Caco-2 (cell line): ENCODE measurements around the gene TMEM116. TPM values are rescaled to one million over a fixed set of nuclear protein-coding genes. Genes with fewer than 3 reads are reported as not detected.

ENCODE experiments used
- BruUV-seq: library from RNA; stranded (reverse); fragments of 400-500 nt; replicated peaks from 2 replicates; lab custom pipeline; 2021; lab: Mats Ljungman, UMichigan
- CTCF ChIA-PET: fragments of 300-600 bp; sonication (Branson Sonifier 250); formaldehyde crosslinking; loops from one replicate; lab custom pipeline; 2022; ENCODE audit warnings: antibody characterized with exemption; lab: Charles Lee
- POLR2A ChIA-PET: fragments of 300-600 bp; sonication (Branson Sonifier 250); formaldehyde crosslinking; loops from one replicate; lab custom pipeline; 2022; ENCODE audit warnings: antibody characterized with exemption; lab: Charles Lee
- DNase-seq, 2 experiments: peaks; one replicate each; pipeline versions ENCODE4 v3.0.0 to v3.0.0-alpha.2; 2020 to 2022
- H3K27me3 ChIP-seq: replicated peaks from 2 replicates; pipeline ENCODE4 v1.6.0; 2011; ENCODE audit warnings: low read length; ENCODE audit not compliant: control insufficient read depth, insufficient read depth
- H3K36me3 ChIP-seq: 2 replicates; pipeline ENCODE4 v1.5.1; 2011; ENCODE audit warnings: low read length; ENCODE audit not compliant: control insufficient read depth, insufficient read depth
- H3K4me1 ChIP-seq: fragments of 250-450 bp; sonication (Bioruptor Pico); 2 replicates; pipeline ENCODE4 v1.5.1; 2020; ENCODE audit warnings: mild to moderate bottlenecking
- H3K4me3 ChIP-seq: 2 replicates; pipeline ENCODE4 v1.5.1; 2011; ENCODE audit warnings: low read depth, mild to moderate bottlenecking, control low read depth, low read length
- H3K9me3 ChIP-seq: fragments of 250-450 bp; sonication (Bioruptor Pico); 2 replicates; pipeline ENCODE4 v1.5.1; 2020; ENCODE audit warnings: mild to moderate bottlenecking, moderate library complexity
- H3K27ac Mint-ChIP-seq: one replicate; pipeline ENCODE4 v1.8.0; 2022; ENCODE audit warnings: mixed read lengths; ENCODE audit not compliant: unreplicated experiment
- H3K27me3 Mint-ChIP-seq: one replicate; pipeline ENCODE4 v1.8.0; 2022; ENCODE audit warnings: mixed read lengths; ENCODE audit not compliant: insufficient read depth, unreplicated experiment
- H3K36me3 Mint-ChIP-seq: one replicate; pipeline ENCODE4 v1.8.0; 2022; ENCODE audit warnings: mild to moderate bottlenecking, mixed read lengths; ENCODE audit not compliant: insufficient read depth, unreplicated experiment
- H3K4me1 Mint-ChIP-seq: one replicate; pipeline ENCODE4 v1.8.0; 2022; ENCODE audit warnings: low read depth, mixed read lengths; ENCODE audit not compliant: unreplicated experiment
- H3K4me3 Mint-ChIP-seq: one replicate; pipeline ENCODE4 v1.8.0; 2022; ENCODE audit warnings: mild to moderate bottlenecking, moderate library complexity, mixed read lengths; ENCODE audit not compliant: unreplicated experiment
- H3K9me3 Mint-ChIP-seq: one replicate; pipeline ENCODE4 v1.8.0; 2022; ENCODE audit warnings: mixed read lengths; ENCODE audit not compliant: unreplicated experiment
- CTCF ChIP-seq, 2 experiments: fragments of 200-600 bp in 1 of 2; IDR thresholded peaks; 1 replicate in 1 of 2; 2 replicates in 1 of 2; pipeline versions ENCODE4 v1.5.1 to v1.8.0; 2011 to 2022; ENCODE audit warnings: antibody characterized with exemption in 1 of 2, control low read depth in 1 of 2, inconsistent platforms in 1 of 2, low read depth in 1 of 2, low read length in 1 of 2, mild to moderate bottlenecking in 1 of 2, moderate library complexity in 1 of 2; ENCODE audit not compliant: insufficient read depth in 1 of 2, severe bottlenecking in 1 of 2, unreplicated experiment in 1 of 2
- intact Hi-C: fragments of 100-400 bp; cut with micrococcal nuclease; formaldehyde crosslinking; loops from one replicate; pipeline ENCODE4 v1.10.0; 2022; ENCODE audit not compliant: unreplicated experiment
- total RNA-seq: library from RNA; stranded (reverse); gene quantifications from 2 replicates; pipeline ENCODE4 v1.2.3, GENCODE V29; 2022

TMEM116 gene
- total RNA-seq, 1 experiment from 2014 or later: 11.0 TPM

DNA sequence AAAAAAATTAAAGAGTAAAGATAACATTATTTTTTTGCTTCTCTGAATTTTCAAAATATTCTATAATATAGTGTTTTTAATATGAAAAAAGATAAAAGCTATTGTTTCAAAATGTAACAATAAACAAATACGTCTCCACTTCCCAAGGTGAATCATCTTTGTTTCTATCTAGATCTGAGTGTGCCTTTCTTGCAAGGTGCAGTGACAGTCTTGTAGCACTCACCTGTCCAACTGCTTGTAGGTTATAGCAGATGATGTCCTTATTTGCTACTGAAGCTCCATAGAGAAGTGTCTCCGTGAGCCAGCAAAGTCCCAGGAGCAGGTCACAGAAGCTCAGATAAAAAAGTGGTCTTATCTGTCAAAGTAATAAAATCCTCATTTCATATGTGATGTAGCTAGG, 21.4 kb downstream of the TMEM116 start:
- DNase-seq: no peak
- Histone ChIP-seq H3K27me3 (no peaks in the 10 kb centered on the region), H3K4me3 (no peak overlapping the region), H3K36me3 (no peaks in the 10 kb centered on the region), H3K9me3 (no peaks in the 10 kb centered on the region), H3K4me1 (peaks cover 5% of the 10 kb centered on the region; the same call in 1 of the 2 replicates)
- H3K27me3 Mint-ChIP-seq: no peaks in the 10 kb centered on the region
- no peak overlapping the region for H3K4me3 Mint-ChIP-seq
- POLR2A ChIA-PET: interaction anchor here (0.6 kb wide), 1 partner anchor 141 kb away, joined by 3 read pairs; no protein-coding TSS in a partner anchor
- no peaks in the 10 kb centered on the region for H3K36me3 Mint-ChIP-seq
- no peak overlapping the region for H3K27ac Mint-ChIP-seq
- intact Hi-C loops: no loop called here
- no TSS peak for BruUV-seq
- no peak for TF ChIP-seq CTCF (IDR thresholded peaks at IDR 0.05; ENCODE audit: insufficient read depth in 1 of 2, low read depth in 1 of 2, low read length in 1 of 2, severe bottlenecking in 1 of 2, unreplicated experiment in 1 of 2)
- H3K4me1 Mint-ChIP-seq: peaks cover 7% of the 10 kb centered on the region
- CTCF ChIA-PET: interaction anchor here (0.7 kb wide), 1 partner anchor 179 kb away, joined by 4 read pairs; no protein-coding TSS in a partner anchor
- no peaks in the 10 kb centered on the region for H3K9me3 Mint-ChIP-seq

GRCh38 chr12:111984820-111985219, 28.1 kb downstream of the TMEM116 start:
- Mint-ChIP-seq H3K36me3 (no peaks in the 10 kb centered on the region), H3K9me3 (no peaks in the 10 kb centered on the region), H3K27me3 (no peaks in the 10 kb centered on the region), H3K27ac (no peak overlapping the region), H3K4me1 (peaks cover 7% of the 10 kb centered on the region), H3K4me3 (no peak overlapping the region)
- CTCF ChIA-PET: no interaction called here
- Histone ChIP-seq H3K36me3 (no peaks in the 10 kb centered on the region), H3K9me3 (no peaks in the 10 kb centered on the region), H3K4me1 (no peaks in the 10 kb centered on the region; the same call in 1 of the 2 replicates), H3K4me3 (no peak overlapping the region), H3K27me3 (no peaks in the 10 kb centered on the region)
- intact Hi-C loops: no loop called here
- no peak for TF ChIP-seq CTCF (IDR thresholded peaks at IDR 0.05; ENCODE audit: insufficient read depth in 1 of 2, low read depth in 1 of 2, low read length in 1 of 2, severe bottlenecking in 1 of 2, unreplicated experiment in 1 of 2)
- no TSS peak for BruUV-seq
- no peak for DNase-seq
- POLR2A ChIA-PET: no interaction called here

GRCh38 chr12:111981987-111982386, 31.0 kb downstream of the TMEM116 start:
- Mint-ChIP-seq H3K4me3 (no peak overlapping the region), H3K4me1 (peaks cover 7% of the 10 kb centered on the region), H3K27ac (no peak overlapping the region), H3K9me3 (no peaks in the 10 kb centered on the region), H3K36me3 (no peaks in the 10 kb centered on the region), H3K27me3 (no peaks in the 10 kb centered on the region)
- no TSS peak for BruUV-seq
- POLR2A ChIA-PET: no interaction called here
- CTCF ChIA-PET: interaction anchor here (0.6 kb wide), 1 partner anchor 299 kb away, joined by 4 read pairs; no protein-coding TSS in a partner anchor
- intact Hi-C loops: no loop called here
- H3K9me3 ChIP-seq: no peaks in the 10 kb centered on the region
- H3K4me1 ChIP-seq: no peaks in the 10 kb centered on the region; the same call in 1 of the 2 replicates
- no peak overlapping the region for H3K4me3 ChIP-seq
- no peaks in the 10 kb centered on the region for H3K27me3 ChIP-seq
- no peak for DNase-seq
- no peak for TF ChIP-seq CTCF (IDR thresholded peaks at IDR 0.05; ENCODE audit: insufficient read depth in 1 of 2, low read depth in 1 of 2, low read length in 1 of 2, severe bottlenecking in 1 of 2, unreplicated experiment in 1 of 2)
- no peaks in the 10 kb centered on the region for H3K36me3 ChIP-seq
